ENCODE results near the gene FOXO1. TPM values are rescaled to one million over a fixed set of nuclear protein-coding genes. Genes with fewer than 3 reads are reported as not detected.

FOXO1 gene
- total RNA-seq, 1 experiment from 2014 or later: 12.2 TPM

DNA sequence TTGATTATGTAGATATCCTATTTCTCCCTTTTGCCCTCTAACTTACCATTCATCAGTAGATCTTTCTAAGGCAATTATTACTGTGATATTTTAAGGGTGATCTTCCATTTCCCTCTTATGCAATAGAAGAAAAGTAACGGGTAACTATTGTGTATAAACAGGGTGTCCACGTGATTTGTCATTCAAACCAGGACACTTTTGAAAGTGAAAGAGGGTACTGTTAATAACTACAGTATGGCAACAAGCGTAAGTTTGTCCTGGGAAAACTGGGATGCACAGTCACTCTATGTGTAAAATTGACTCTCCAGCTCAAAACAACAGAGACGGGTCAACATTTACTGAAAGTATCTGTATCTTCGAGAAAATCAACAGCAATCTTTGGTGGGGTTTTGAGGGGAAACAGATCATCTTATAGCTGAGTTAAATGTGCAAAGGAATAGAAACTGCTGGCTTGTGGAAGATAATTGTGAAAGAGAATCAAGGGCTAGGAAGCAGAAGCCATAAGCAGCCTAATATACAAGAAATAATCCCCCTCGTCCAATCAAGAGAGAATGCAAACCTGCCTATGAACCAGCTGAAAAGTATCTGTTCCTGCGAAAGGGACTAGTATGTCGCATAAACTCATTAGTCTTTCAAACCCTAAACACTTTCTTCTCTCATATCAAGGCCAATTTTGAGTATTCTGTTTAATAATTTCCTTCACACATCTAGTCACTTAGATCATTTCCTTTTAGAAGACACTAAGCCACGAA is 126.7 kb downstream of the FOXO1 start:
- H2AFZ ChIP-seq (ENCODE audit: low read depth, low read length, poor library complexity, severe bottlenecking): peak overlapping the region; percentile 62
- RAD21 ChIA-PET (ENCODE audit: low non-redundant PET in 1 of 2, low total read pairs in 2 of 2, uncharacterized antibody in 2 of 2, unreplicated experiment in 2 of 2): no interaction called here

More for the DNA sequence above, 126.7 kb downstream of the FOXO1 start:
- peak; percentile 18; the same call in 1 of the 2 replicates for ATAC-seq
- no peaks in the 10 kb centered on the region for H3K27me3 ChIP-seq (ENCODE audit: insufficient read depth, low read length)
- peaks cover 18 to 27% of the 10 kb centered on the region in 2 experiments for H3K4me1 ChIP-seq (ENCODE audit: control insufficient read depth in 1 of 2, insufficient read depth in 2 of 2, low read length in 2 of 2)
- POLR2A ChIA-PET: no interaction called here
- no peaks in the 10 kb centered on the region for H3K9me3 ChIP-seq (ENCODE audit: control insufficient read depth in 1 of 2, insufficient read depth in 1 of 2, low read depth in 1 of 2, low read length in 2 of 2)
- BruUV-seq (replicated peaks): no TSS peak
- H3K36me3 ChIP-seq (ENCODE audit: control insufficient read depth in 1 of 2, insufficient read depth in 2 of 2, low read length in 2 of 2): no peaks in the 10 kb centered on the region
- no peaks in the 10 kb centered on the region for H3K79me2 ChIP-seq (ENCODE audit: insufficient read depth, low read length)
- peak overlapping the region in 1 of 2 experiments; percentile 35; a peak in 2 of 4 replicates for H3K4me3 ChIP-seq (replicated peaks in 1 of 2; ENCODE audit: low read depth in 1 of 2, low read length in 2 of 2)
- TF ChIP-seq EGR1 (IDR thresholded peaks at IDR 0.05; ENCODE audit: low read depth): no peak
- no peak for TF ChIP-seq FOSL1 (IDR thresholded peaks at IDR 0.05; ENCODE audit: low read depth)
- no peak for TF ChIP-seq CEBPB (IDR thresholded peaks at IDR 0.05; ENCODE audit: low read depth)
- TF ChIP-seq, protein P1, sequence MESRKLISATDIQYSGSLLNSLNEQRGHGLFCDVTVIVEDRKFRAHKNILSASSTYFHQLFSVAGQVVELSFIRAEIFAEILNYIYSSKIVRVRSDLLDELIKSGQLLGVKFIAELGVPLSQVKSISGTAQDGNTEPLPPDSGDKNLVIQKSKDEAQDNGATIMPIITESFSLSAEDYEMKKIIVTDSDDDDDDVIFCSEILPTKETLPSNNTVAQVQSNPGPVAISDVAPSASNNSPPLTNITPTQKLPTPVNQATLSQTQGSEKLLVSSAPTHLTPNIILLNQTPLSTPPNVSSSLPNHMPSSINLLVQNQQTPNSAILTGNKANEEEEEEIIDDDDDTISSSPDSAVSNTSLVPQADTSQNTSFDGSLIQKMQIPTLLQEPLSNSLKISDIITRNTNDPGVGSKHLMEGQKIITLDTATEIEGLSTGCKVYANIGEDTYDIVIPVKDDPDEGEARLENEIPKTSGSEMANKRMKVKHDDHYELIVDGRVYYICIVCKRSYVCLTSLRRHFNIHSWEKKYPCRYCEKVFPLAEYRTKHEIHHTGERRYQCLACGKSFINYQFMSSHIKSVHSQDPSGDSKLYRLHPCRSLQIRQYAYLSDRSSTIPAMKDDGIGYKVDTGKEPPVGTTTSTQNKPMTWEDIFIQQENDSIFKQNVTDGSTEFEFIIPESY (IDR thresholded peaks at IDR 0.05; ENCODE audit: extremely low read depth, insufficient replicate concordance, low read length): no peak
- no peak for TF ChIP-seq ELF1 (IDR thresholded peaks at IDR 0.05; ENCODE audit: borderline replicate concordance, low read depth)
- TF ChIP-seq CBX3 (IDR thresholded peaks at IDR 0.05; ENCODE audit: low read depth): no peak
- no peak for TF ChIP-seq ZFX (IDR thresholded peaks at IDR 0.05)
- TF ChIP-seq EZH2phosphoT487 (IDR thresholded peaks at IDR 0.05; ENCODE audit: borderline replicate concordance): no peak
- no peak for TF ChIP-seq SRF (IDR thresholded peaks at IDR 0.05; ENCODE audit: low read depth)
- TF ChIP-seq TCF7L2 (IDR thresholded peaks at IDR 0.05; ENCODE audit: borderline replicate concordance, extremely low read depth, insufficient read depth, insufficient read length): no peak
- TF ChIP-seq SIN3A (IDR thresholded peaks at IDR 0.05; ENCODE audit: low read depth): no peak
- TF ChIP-seq POLR2A (IDR thresholded peaks at IDR 0.05; ENCODE audit: borderline replicate concordance, extremely low read depth, insufficient read depth, insufficient read length): no peak
- TF ChIP-seq, protein P2, sequence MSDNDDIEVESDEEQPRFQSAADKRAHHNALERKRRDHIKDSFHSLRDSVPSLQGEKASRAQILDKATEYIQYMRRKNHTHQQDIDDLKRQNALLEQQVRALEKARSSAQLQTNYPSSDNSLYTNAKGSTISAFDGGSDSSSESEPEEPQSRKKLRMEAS (IDR thresholded peaks at IDR 0.05): no peak
- TF ChIP-seq ZNF274 (IDR thresholded peaks at IDR 0.05; ENCODE audit: low read depth, low read length): no peak
- TF ChIP-seq EZH2 (IDR thresholded peaks at IDR 0.05): no peak
- no peaks in the 10 kb centered on the region for H3K9me2 ChIP-seq (ENCODE audit: insufficient read depth)
- no peaks in the 10 kb centered on the region for H4K20me1 ChIP-seq (ENCODE audit: insufficient read depth)
- intact Hi-C loops (cut with micrococcal nuclease): loop anchor here (5.0 kb wide), 1 partner anchor 128 kb away; the partner anchor contains the start of gene FOXO1
- no peak for DNase-seq (ENCODE audit: low read depth, low spot score)
- peak overlapping the region; percentile 67 for H3K4me2 ChIP-seq (ENCODE audit: low read length)
- H3K27ac ChIP-seq (ENCODE audit: low read depth, low read length): peak overlapping the region; percentile 16; the same call in 1 of the 2 replicates
- H3K9ac ChIP-seq (ENCODE audit: low read length): no peak overlapping the region
- CTCF ChIA-PET: no interaction called here

All from HCT116 (cell line).